ENCODE results near the gene IL11.

The IL11 gene

GRCh38 chr19:55390461-55390880 is 20.2 kb upstream of the IL11 start:
- no peak for DNase-seq

GRCh38 chr19:55389386-55390317 is 19.4 kb upstream of the IL11 start:
- DNase-seq, result no peak

GRCh38 chr19:55387736-55388497 is 17.7 kb upstream of the IL11 start:
- no peak for DNase-seq

DNA sequence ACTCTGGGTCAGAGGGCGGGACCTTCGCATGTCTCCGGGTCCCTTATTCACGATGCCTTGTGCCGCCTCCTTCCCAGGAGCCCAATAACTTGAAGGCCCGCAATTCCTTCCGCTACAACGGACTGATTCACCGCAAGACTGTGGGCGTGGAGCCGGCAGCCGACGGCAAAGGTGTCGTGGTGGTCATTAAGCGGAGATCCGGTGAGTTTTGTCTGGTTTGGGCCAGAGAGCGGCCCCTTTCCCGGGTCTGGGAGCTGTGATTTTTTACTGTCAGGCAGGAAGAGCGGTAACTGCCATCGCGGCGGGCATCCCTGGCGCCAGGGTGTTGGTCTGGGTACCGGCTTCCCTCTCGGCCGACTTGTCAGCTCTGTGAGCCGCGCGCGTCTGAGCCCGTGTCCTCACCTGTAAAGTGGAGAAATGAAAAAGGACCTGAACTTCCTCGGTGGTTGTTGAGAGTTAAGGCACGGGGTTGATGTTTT is 16.3 kb upstream of the IL11 start:
- DNase-seq, result no peak

- DNase-seq, result peak; percentile 98 to 99
Observed at GRCh38 chr19:55385724-55386492, 15.6 kb upstream of the IL11 start, which contains the start of gene RPL28. RPL28 (plus strand) TSS chr19:55385932; CDS start chr19:55386358, 426 bp downstream.

DNA sequence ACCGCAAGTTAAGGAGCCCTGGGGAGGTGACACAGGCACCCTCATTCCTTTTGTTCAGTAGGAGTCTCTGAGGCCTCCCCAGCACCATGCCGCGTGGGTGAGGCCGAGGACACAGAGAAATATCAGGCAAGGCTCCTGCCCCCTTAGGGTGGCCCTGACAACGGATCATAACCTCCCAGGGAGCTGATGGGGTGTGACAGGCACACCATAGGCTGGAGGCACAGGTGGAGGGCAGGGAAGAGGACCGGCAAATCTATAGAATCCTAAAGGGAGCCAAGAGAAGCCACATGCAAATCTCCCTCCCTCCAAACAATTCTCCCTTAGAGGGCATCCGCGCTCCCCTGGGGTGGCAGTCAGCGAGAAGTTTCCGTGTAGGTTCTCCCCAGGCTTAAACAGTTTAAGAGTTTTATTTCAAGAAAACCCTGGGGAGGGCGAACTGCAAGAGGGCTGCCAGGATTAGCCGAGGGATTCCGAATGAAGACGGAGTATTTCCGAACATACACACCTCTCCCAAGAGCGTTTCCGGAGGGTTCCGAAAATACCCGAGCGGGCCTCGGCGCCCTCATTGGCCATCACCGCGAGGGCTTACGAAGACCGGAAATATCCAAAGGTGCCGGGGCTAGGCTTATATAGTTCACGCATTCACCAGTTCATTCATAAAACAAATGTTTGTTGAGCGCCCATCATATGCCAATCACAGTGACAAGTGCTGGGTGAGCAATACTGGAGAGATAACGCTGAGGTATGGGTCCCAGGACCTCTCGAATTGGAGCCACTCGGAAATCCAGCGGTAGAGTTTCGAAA is 14.9 kb upstream of the IL11 start:
- DNase-seq, result peak; percentile 97 to 98

DNA sequence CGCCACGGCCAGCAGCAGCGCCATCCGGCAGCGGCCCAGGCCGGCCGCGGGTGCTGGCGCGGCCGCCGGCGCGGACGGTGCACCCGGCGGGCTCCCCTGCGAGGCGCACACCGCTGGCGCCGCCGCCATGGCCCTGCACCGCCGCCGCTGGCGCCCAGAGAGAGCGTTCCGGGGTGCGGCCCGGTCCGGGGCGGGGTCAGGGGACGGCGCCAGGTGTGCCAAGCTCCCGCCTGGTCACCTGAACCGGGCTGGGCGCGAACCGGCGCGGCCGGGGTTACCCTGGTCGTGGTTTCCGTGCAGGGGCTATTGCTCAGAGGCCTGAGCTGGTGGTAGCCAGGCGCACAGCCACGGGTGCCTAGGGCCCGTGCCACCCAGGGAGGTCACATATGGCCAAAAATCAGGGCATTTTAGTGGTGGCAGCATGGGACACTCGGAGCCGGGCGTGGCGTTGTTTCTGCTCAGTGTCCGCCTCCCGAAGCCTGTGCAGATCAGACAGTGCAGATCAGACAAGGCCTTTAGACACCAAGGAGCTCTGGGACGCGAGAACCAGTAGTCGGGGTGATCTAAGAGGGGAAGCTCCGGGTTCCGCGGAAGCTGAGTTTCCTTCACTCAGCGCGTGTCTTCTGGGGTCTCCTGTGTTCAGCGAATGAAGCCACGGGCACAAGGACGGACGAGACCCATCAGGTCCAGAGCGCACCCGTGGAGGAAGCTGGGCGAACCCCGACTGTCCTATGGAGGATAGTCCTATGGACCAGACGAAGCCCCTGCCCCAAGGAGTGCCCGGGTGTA is 14.1 kb upstream of the IL11 start, which contains the start of gene TMEM238:
TMEM238 (minus strand) TSS at position 162 of the 789 bp plus-strand sequence; CDS start at position 129, 33 bp downstream.
- DNase-seq, result peak in 1 of 2 experiments; percentile 64

DNA sequence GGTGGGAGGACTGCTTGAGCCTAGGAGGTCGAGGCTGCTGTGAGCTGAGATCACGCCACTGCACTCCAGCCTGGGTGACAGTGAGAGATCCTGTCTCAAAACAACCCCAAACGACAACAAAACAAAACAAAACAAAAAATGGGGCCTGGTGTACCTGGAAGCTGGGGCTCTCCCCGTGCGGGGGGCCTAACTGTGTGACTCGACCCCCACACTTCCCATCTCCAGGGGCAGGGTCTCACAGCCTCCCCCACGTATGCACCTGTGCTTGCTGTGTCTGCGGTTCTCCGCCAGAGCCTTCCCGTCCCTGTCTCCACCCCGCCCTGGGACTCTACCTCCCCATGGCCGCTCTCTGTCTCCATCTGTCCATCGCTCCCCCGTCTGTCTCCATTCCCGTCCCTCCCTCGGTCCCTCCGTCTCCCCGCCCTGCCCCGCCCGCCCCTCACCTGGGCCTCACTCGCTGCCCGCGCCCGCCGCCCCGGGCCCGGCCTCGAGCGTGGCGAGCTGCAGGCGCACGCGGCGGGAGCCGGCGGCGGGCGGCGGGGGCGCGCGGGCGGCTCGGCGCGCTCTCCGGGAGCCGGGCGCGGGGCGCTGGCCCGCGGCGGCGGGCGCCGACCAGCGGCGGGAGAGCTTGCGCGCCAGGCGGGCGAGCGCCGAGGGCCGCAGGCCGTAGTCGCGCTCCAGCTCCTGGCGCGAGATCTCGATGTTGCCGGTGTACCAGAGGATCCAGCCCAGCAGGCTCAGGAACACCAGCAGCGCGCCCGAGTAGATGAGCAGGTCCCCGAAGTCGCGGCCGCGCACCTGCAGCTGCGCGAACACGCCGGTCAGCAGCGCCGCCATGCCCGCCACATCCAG is 13.2 kb upstream of the IL11 start:
- DNase-seq, result peak in 1 of 2 experiments; percentile 85

DNA sequence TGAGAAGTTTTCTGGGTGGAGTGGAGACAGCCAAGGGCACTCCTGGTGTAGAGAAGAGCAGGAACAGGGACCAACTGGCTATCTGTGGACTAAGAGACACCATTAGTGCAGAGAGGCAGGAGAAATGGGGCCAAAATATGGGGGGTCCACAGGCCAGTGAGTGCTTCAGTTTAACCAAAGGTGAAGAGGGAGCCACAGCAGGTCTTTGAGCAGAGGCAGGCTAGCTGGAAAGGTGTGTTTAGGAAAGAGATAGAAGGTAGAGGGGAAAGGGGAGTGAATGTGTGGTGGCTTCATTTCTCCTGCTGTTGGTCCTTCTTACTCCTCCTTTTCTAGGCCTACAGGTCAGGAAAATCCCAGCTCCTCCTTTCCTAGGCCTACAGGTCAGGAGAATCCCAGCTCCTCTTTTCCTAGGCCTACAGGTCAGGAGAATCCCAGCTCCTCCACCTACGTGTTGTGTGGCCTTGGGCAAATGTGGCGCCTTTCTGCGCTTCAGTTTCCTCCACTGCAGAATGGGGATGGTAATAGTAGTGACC is 12.3 kb upstream of the IL11 start:
- DNase-seq, result no peak

DNA sequence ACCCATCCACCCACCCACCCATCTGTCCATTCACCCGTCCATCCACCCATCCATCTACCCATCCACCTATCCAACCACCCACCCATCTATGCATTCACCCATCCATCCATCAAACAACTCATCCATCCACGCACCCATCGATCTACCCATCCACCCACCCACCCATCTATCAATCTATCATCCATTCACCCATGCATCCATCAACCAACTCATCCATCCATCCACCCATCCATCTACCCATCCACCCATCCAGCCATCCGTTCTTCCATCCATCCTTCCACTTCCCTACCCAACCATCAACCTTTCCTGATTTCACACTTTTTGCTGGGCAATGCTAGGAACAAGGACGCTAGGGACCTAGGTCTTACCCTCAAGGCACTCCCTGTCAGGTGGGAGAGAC is 11.8 kb upstream of the IL11 start:
- DNase-seq, result no peak

DNA sequence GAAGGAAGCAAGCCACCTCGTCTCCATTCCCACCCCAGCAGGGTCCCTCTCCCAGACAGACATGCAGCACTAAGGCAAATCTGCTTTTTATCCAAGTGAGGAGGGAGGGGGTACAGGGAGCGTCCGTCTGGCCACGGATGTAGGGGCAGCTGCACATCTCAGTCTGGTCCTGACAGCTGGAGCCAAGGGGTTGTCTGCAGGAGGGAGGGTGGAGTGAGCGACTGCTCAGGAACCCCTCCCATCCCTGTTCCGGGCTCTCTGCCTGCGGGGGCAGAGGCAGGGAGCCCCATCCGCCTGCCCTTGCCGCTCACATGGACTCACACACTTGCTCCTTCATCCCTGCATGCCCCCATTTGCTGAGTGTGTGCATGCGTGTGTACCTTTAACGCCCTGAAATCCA is 8.9 kb upstream of the IL11 start:
- no peak for DNase-seq

DNA sequence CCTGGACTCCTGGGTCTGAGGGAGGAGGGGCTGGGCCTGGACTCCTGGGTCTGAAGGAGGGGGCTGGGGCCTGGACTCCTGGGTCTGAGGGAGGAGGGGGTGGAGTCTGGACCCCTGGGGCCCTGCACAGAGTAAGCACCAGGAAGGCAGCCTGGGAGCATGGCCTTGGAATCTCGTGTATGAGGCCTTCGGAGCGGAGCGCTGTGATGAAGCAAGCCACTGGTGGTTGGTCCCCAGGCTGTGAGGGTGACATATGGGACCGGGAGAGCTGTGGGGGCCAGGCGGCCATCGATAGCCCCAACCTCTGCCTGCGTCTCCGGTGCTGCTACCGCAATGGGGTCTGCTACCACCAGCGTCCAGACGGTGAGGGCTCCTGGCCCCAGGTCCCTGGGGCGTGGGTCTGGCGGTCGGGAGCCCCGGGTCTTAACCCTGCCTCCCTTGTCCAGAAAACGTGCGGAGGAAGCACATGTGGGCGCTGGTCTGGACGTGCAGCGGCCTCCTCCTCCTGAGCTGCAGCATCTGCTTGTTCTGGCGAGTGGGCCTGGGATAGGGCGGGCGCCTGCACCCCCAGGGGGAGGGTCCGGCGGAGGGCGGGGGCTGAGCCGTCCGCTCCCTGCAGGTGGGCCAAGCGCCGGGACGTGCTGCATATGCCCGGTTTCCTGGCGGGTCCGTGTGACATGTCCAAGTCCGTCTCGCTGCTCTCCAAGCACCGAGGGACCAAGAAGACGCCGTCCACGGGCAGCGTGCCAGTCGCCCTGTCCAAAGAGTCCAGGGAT is 7.3 kb upstream of the IL11 start:
- peak in 1 of 2 experiments; percentile 32 for DNase-seq

DNA sequence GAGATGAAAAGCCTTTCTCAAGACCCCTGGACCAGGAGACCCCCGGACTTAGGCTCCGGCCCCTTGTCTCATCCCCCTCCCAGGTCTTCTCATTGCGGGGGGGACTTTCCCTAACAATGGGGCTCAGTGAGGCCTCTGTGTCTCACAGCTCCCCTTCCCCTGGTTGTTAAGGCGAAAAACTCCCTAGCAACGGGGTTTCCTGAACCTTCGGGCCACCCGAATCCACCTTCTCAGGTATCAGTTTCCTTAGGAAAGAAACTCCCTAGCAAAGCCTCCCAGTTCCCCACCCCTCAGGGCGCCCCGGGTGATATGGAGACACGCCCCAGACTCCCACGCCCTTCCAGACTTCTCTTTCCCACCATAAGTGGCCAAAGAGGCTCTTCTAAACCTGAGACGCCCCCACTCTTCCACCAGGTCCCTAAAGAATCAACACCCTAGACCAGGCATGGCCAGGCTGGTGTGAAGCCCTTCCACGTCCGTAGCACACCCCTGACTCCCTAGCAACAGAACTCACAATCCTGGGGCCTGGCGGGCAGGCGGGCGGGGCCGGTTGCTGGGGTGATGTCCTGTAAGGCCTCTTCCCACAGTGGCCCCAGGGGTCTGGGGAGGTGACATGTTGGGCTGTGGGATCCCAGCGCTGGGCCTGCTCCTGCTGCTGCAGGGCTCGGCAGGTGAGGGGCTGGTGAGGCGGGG is 6.1 kb upstream of the IL11 start, which contains the start of gene TMEM190:
TMEM190 (plus strand) TSS at position 586 of the 693 bp plus-strand sequence; CDS start at position 614, 28 bp downstream.
- DNase-seq, result peak in 1 of 2 experiments; percentile 61

GRCh38 chr19:55373993-55374757 is 3.9 kb upstream of the IL11 start:
- DNase-seq, result peak in 1 of 2 experiments; percentile 37

- no peak for DNase-seq
Observed at GRCh38 chr19:55373306-55373992, 3.2 kb upstream of the IL11 start.

DNA sequence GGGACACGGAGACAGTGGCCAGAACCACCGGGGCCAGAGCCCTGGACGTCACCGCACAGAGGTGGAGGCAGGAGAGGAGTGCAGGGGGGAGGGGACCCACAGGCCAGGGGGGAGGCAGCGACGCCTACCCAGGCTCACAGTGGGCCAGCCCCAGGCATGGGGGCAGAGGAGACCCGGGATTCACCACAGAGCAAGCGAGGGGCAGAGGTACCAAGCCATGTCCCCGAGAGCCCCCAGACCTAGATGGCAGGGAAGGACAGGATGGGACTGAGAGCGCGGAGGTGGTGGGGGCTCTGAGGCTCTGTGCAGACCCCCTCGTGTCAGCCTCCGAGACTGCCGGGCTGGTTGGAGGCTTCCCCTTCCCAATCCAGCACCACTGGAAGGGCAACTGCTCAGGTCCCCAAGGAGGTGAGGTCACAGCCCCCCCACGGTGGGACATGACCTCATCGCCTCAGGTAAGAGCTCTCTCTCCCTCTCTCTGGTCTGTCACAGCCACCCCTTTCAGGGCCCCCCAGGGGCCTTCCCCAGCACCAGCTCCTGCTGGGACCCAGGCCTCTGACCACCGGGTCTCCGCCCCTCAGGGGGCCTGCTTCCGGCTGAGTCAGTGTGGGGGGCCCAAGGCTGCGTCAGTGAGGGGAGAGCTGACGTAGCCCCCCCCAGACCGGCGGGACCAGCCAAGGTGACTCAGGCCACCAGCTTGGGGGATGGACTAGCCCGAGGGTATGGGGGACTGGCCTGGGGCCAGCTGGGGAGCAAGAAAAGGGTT is 2.2 kb upstream of the IL11 start:
- no peak for DNase-seq
